Fibroblast of lung (primary cell): ENCODE measurements around the gene OR2A1. TPM values are rescaled to one million over a fixed set of nuclear protein-coding genes. Genes with fewer than 3 reads are reported as not detected.
"Not testable (repeated sequence)": the region's sequence is repeated elsewhere in the genome, so short reads cannot be mapped to it uniquely, and the experiment has no call there.

Experiments used
- DNase-seq, 2 donors: peaks; one replicate each; pipeline versions ENCODE4 v3.0.0 to v3.0.0-alpha.2; 2010; ENCODE audit warnings: low read depth in 2 of 2
- H2AFZ ChIP-seq: 2 replicates; pipeline ENCODE4 v1.5.1; 2012; ENCODE audit warnings: low read length, control low read depth, inconsistent platforms
- H3K27ac ChIP-seq: 2 replicates; pipeline ENCODE4 v1.5.1; 2011; ENCODE audit warnings: low read length, control low read depth; ENCODE audit not compliant: insufficient read depth
- H3K27me3 ChIP-seq: 2 replicates; pipeline ENCODE4 v1.5.1; 2011; ENCODE audit warnings: mild to moderate bottlenecking, low read length; ENCODE audit not compliant: control insufficient read depth, insufficient read depth
- H3K36me3 ChIP-seq: 2 replicates; pipeline ENCODE4 v1.5.1; 2011; ENCODE audit warnings: low read length; ENCODE audit not compliant: control insufficient read depth, insufficient read depth
- H3K4me1 ChIP-seq: 2 replicates; pipeline ENCODE4 v1.5.1; 2011; ENCODE audit warnings: low read length; ENCODE audit not compliant: control insufficient read depth, insufficient read depth; ENCODE audit errors: extremely low read depth
- H3K4me2 ChIP-seq: 2 replicates; pipeline ENCODE4 v1.5.1; 2011; ENCODE audit warnings: low read length, control low read depth; ENCODE audit not compliant: insufficient read depth; ENCODE audit errors: extremely low read depth
- H3K4me3 ChIP-seq, 4 experiments: fragments of 200-600 bp in 1 of 4; sonication (generic) in 1 of 4; replicated peaks in 1 of 4; 2 replicates each; pipeline ENCODE4 v1.5.1; 2011 to 2016; ENCODE audit warnings: low read length in 4 of 4, low read depth in 3 of 4, mild to moderate bottlenecking in 3 of 4, control low read depth in 2 of 4, inconsistent platforms in 1 of 4, mixed read lengths in 1 of 4; ENCODE audit not compliant: insufficient read depth in 1 of 4; ENCODE audit errors: control extremely low read depth in 1 of 4
- H3K79me2 ChIP-seq: 2 replicates; pipeline ENCODE4 v1.5.1; 2012; ENCODE audit warnings: mild to moderate bottlenecking, low read length, inconsistent platforms; ENCODE audit not compliant: control insufficient read depth, insufficient read depth
- H3K9ac ChIP-seq: 2 replicates; pipeline ENCODE4 v1.5.1; 2011; ENCODE audit warnings: mild to moderate bottlenecking, low read length, control low read depth; ENCODE audit not compliant: insufficient read depth
- H3K9me3 ChIP-seq: 2 replicates; pipeline ENCODE4 v1.5.1; 2012; ENCODE audit warnings: low read depth, low read length; ENCODE audit not compliant: control insufficient read depth, insufficient read depth
- H4K20me1 ChIP-seq: 2 replicates; pipeline ENCODE4 v1.5.1; 2011; ENCODE audit warnings: low read length; ENCODE audit not compliant: control insufficient read depth, insufficient read depth; ENCODE audit errors: extremely low read depth
- polyA minus RNA-seq: library from RNA; depleted of rRNA, polyadenylated mRNA; stranded (reverse); fragments of >200 nt; gene quantifications from 2 replicates; pipeline ENCODE4 v1.2.3, GENCODE V29; 2011; ENCODE audit warnings: low replicate concordance
- polyA plus RNA-seq, 2 donors: library from polyadenylated mRNA; depleted of rRNA in 1 of 2; stranded (reverse) in 1 of 2; unstranded in 1 of 2; fragments of >200 nt; gene quantifications; 2 replicates each; pipeline ENCODE4 v1.2.1, GENCODE V29; 2011 to 2012; ENCODE audit warnings: missing spikeins in 1 of 2
- total RNA-seq: library from RNA; depleted of rRNA; stranded (reverse); fragments of >200 nt; gene quantifications from 2 replicates; pipeline ENCODE4 v1.2.1, GENCODE V29; 2014

OR2A1 gene, protein sequence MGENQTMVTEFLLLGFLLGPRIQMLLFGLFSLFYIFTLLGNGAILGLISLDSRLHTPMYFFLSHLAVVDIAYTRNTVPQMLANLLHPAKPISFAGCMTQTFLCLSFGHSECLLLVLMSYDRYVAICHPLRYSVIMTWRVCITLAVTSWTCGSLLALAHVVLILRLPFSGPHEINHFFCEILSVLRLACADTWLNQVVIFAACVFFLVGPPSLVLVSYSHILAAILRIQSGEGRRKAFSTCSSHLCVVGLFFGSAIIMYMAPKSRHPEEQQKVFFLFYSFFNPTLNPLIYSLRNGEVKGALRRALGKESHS
- total RNA-seq: under 0.01 and 0.17 TPM in 2 replicates
- 0.07 TPM in 1 of 2 replicates, not detected in the other for polyA plus RNA-seq
- polyA plus RNA-seq (2012): not detected in 2 replicates
- polyA minus RNA-seq: not detected in 2 replicates

DNA sequence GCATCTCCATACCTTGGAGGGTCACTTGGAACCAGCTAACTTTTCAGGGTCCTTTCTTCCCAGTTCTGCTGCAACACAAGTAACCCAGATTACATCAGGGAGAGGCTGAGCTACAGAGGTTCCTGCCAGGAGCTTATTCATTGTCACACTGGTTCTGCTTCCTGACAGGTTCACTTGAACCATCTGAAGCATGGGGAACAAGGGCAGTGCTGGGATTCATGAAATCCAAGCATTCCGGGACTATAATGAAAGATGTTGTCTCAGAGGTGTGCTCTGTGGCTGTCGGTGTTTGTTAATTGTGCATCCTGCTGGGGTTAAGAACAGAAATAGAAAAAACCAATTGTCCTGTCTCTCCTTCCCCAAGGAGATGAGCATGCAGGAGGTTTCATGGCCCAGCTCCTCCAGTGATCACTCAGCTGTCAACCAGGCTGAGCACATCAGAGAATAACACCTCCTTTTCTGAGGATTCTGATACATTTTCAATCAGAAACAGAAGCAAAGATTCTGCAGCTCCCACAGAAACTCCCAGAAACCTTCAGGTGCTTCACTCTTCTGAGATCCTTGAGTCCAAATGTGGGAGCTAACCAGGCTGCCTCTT, at the start of gene OR2A1:
OR2A1 (plus strand) TSS at position 548 of the 598 bp plus-strand sequence. CDS start 5,706 bp downstream, outside the sequence.
- H3K4me3 ChIP-seq, H4K20me1 ChIP-seq, H2AFZ ChIP-seq, H3K9ac ChIP-seq, H3K4me1 ChIP-seq, H3K36me3 ChIP-seq, H3K4me2 ChIP-seq, H3K27ac ChIP-seq, H3K9me3 ChIP-seq, H3K27me3 ChIP-seq, DNase-seq, H3K79me2 ChIP-seq: not testable (repeated sequence)

DNA sequence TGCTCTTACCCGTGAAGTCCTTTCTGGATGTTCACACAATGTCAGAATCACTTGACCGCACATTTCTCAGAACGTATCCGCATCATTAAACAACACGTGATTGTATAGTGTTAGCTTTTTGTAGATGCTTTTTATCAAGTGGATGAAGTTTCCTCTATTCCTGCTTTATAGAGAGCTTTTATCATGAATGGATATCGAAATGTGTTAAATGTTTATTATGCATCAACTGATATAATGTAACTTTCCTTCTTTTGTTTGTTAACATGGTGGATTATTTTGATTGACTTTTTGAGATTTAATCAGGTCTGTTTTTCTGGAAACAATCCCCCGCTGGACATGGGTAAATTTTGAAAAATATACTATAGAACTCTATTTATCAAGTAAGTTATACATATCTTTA, 47.5 kb upstream of the OR2A1 start, which contains the start of gene OR2A7:
OR2A7 (minus strand) TSS at position 101 of the 400 bp plus-strand sequence. CDS start 5,164 bp downstream, outside the sequence.
- H3K27me3 ChIP-seq, H4K20me1 ChIP-seq, H3K36me3 ChIP-seq, DNase-seq, H3K79me2 ChIP-seq, H3K4me3 ChIP-seq, H2AFZ ChIP-seq, H3K4me2 ChIP-seq, H3K27ac ChIP-seq, H3K9ac ChIP-seq, H3K9me3 ChIP-seq, H3K4me1 ChIP-seq: not testable (repeated sequence)

DNA sequence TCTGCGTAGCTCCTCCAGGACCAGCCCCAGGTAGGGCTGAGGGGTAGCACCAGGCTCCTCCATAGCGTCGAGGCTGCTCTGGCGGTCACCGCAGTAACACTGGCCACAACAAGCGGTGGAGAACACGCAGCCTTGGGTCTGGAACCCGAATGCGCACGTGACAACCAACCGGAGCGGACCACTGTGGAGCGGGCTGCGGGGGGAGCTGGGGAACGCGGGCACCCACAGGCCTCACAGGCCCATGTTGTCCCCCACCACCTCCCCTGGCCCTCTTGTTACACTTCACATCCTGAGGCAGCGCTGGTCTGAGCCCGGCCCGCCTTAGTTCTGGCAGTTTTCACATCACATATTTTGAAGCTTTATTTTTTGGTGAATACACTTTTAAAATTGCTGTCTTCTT, 43.0 kb upstream of the OR2A1 start, which contains the start of gene CTAGE8:
CTAGE8 (minus strand) TSS at position 101 of the 400 bp plus-strand sequence; CDS start at position 63, 38 bp downstream.
- H3K9me3 ChIP-seq, DNase-seq, H3K4me2 ChIP-seq, H3K27ac ChIP-seq, H4K20me1 ChIP-seq, H3K4me3 ChIP-seq, H3K36me3 ChIP-seq, H3K4me1 ChIP-seq, H3K9ac ChIP-seq, H3K79me2 ChIP-seq, H2AFZ ChIP-seq, H3K27me3 ChIP-seq: not testable (repeated sequence)

DNA sequence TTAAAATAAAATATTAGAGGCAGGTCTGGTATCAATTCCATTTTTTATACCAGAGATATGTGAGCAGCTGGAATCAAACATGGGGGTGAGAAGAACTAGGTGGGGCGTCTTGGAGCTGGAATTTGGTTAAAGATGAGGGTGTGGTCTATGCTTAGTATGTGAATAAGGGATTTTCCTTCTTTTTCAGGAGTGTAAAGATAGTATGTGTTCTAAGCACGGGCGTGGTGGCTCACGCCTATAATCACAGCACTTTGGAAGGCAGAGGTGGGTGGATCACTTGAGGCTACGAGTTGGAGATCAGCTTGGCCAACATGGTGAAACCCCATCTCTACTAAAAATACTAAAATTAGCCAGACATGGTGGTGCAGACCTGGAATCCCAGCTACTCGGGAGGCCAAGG, 36.9 kb upstream of the OR2A1 start:
- not testable (repeated sequence) for H3K9ac ChIP-seq, H3K9me3 ChIP-seq, H3K79me2 ChIP-seq, H3K4me2 ChIP-seq, H4K20me1 ChIP-seq, H3K27me3 ChIP-seq, DNase-seq, H3K27ac ChIP-seq, H3K4me1 ChIP-seq, H3K4me3 ChIP-seq, H3K36me3 ChIP-seq, H2AFZ ChIP-seq

DNA sequence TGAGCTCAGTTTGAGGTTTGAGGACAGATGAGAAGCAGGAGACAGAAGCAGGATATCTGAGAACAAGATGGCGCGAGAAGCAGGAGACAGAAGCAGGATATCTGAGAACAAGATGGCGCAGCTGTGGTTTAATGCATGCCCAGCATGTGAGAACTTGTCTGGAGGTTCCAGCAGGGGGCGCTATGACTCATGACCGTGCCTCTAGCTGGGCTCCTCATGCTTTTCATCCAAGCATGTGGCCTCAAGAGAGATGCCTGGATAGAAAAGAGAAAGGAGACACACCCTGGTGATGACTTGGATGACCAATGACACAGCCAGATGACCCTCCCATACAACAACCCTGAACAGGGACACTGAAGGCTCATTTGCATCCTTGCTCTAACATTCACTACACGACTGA, 32.2 kb upstream of the OR2A1 start:
- H3K27me3 ChIP-seq, H2AFZ ChIP-seq, H3K4me3 ChIP-seq, DNase-seq, H3K9ac ChIP-seq, H3K9me3 ChIP-seq, H3K36me3 ChIP-seq, H3K4me1 ChIP-seq, H3K27ac ChIP-seq, H4K20me1 ChIP-seq, H3K4me2 ChIP-seq, H3K79me2 ChIP-seq: not testable (repeated sequence)

DNA sequence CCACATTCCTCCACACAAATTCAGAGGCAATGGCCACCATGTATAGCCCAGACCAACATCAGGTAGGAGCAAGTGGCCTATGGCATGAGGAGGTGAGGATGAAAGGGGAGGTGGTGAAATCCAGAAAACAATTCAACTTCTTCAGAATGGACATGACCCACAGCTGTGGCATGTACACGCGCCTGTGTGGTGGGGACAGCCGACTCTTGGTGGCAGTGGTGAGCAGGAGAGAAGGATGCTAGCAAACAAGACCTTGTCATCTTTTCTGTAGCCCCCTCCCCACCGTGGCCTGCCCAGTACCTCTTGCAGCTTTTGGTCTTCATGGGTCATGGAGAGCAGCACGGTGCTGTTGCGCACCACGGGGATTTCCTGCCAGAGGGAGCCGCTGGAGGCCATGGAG, 30.2 kb upstream of the OR2A1 start:
- not testable (repeated sequence) for H3K4me1 ChIP-seq, H3K9me3 ChIP-seq, H3K79me2 ChIP-seq, H3K4me3 ChIP-seq, H4K20me1 ChIP-seq, H3K4me2 ChIP-seq, H3K27me3 ChIP-seq, H3K27ac ChIP-seq, H3K9ac ChIP-seq, DNase-seq, H3K36me3 ChIP-seq, H2AFZ ChIP-seq
